Myometrial cell (primary cell): ENCODE data around the gene UNCX. TPM values are rescaled to one million over a fixed set of nuclear protein-coding genes. Genes with fewer than 3 reads are reported as not detected.

Experiments used
- total RNA-seq: library from RNA; depleted of rRNA; stranded (reverse); fragments of >200 nt; gene quantifications from 2 replicates; pipeline ENCODE4 v1.2.3, GENCODE V29; 2015

UNCX gene
- total RNA-seq = not detected in 2 replicates

GRCh38 chr7:1232623-1233332 lies at the start of gene UNCX:
Gene UNCX (plus strand): TSS chr7:1232872. CDS start chr7:1233018, 146 bp downstream.

Other genes with a start within 250 kb of the UNCX start
- gene CYP2W1, start 249.7 kb upstream of the UNCX start, total RNA-seq = not detected in 2 replicates
- gene GPR146, start 188.3 kb upstream of the UNCX start, total RNA-seq = not detected in 2 replicates
- 3.2 and 4.3 TPM in 2 replicates for gene GPER1, start 144.8 kb upstream of the UNCX start, total RNA-seq
- gene ZFAND2A, start 72.7 kb upstream of the UNCX start, total RNA-seq = 18.7 and 20.2 TPM in 2 replicates
- gene MICALL2, start 226.6 kb downstream of the UNCX start, total RNA-seq = 22.8 and 26.2 TPM in 2 replicates